ENCODE measurements around the gene RAB6B. TPM values are rescaled to one million over a fixed set of nuclear protein-coding genes. Genes with fewer than 3 reads are reported as not detected.

Gene RAB6B
- total and polyA plus RNA-seq, 2 experiments from 2014 or later, result 2.6 to 9.1 TPM

DNA sequence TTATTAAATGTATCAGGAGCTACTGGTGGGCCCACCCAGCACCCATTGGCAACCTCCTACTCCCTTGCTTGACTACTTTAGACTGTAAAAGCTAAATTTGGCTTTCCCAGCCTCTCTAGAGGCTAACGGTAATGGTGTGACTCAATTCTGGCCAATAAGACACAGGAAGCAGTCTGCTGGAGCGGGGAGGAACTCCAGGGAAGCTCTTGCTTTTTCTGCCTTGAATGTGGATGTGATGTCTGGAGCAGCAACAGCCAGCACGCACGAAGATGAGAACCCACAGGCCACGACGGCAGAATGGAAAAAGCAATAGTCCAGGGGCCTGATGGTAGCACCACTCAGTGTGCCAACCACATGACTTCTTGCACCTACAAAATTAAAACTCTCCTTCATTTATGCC is 39.9 kb downstream of the RAB6B start:
- TF ChIP-seq, protein P1, sequence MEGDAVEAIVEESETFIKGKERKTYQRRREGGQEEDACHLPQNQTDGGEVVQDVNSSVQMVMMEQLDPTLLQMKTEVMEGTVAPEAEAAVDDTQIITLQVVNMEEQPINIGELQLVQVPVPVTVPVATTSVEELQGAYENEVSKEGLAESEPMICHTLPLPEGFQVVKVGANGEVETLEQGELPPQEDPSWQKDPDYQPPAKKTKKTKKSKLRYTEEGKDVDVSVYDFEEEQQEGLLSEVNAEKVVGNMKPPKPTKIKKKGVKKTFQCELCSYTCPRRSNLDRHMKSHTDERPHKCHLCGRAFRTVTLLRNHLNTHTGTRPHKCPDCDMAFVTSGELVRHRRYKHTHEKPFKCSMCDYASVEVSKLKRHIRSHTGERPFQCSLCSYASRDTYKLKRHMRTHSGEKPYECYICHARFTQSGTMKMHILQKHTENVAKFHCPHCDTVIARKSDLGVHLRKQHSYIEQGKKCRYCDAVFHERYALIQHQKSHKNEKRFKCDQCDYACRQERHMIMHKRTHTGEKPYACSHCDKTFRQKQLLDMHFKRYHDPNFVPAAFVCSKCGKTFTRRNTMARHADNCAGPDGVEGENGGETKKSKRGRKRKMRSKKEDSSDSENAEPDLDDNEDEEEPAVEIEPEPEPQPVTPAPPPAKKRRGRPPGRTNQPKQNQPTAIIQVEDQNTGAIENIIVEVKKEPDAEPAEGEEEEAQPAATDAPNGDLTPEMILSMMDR (IDR thresholded peaks at IDR 0.05; ENCODE audit: poor library complexity), result no peak
- TF ChIP-seq EZH2phosphoT487 (IDR thresholded peaks at IDR 0.05; ENCODE audit: low read depth, severe bottlenecking, unreplicated experiment) (no peak), EZH2 (IDR thresholded peaks at IDR 0.05; ENCODE audit: borderline replicate concordance) (no peak)
- Histone ChIP-seq H3K4me2 (no peak overlapping the region), H3K9me2 (replicated peaks; ENCODE audit: insufficient read depth) (no peaks in the 10 kb centered on the region), H3K27ac (no peak overlapping the region), H3K9me3 (ENCODE audit: low read depth) (no peaks in the 10 kb centered on the region), H3K36me3 (replicated peaks; ENCODE audit: insufficient read depth, low read depth) (no peaks in the 10 kb centered on the region), H3K27me3 (no peaks in the 10 kb centered on the region), H3K4me1 (ENCODE audit: insufficient read depth) (no peaks in the 10 kb centered on the region), H3K79me2 (no peaks in the 10 kb centered on the region), H4K20me1 (ENCODE audit: insufficient read depth, poor library complexity, severe bottlenecking) (no peaks in the 10 kb centered on the region), H3K4me3 (no peak overlapping the region), H2AFZ (no peak overlapping the region)
- 89% methylated on average over 6 of the region's 6 CpGs for WGBS (ENCODE audit: low lambda C conversion rate, missing lambda C conversion rate)
- no peak for DNase-seq (ENCODE audit: low spot score)

DNA sequence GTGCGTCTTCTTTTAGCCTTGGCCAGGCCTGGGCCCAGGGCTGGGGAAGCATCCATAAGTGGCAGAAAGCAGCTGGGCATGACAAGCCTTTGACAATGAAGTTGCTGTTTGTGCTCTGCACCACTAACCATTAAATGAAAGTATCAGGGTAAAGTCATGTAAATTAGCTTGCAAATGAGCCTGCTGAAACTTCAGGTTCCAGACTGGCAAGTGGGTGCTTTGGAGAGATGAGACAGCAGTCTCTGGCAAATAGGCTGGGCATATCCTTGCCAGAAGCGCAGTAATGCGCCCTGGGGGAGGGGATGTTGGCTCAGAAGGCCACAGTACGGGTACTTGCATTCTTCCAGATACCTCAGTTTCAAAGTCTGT is 40.7 kb downstream of the RAB6B start:
- no peaks in the 10 kb centered on the region for H3K9me3 ChIP-seq (ENCODE audit: low read depth)
- DNase-seq (ENCODE audit: low spot score), result no peak
- no peak overlapping the region for H3K4me2 ChIP-seq
- no peaks in the 10 kb centered on the region for H3K27me3 ChIP-seq
- 90% methylated on average over 4 of the region's 4 CpGs for WGBS (ENCODE audit: low lambda C conversion rate, missing lambda C conversion rate)
- no peak overlapping the region for H3K27ac ChIP-seq
- H3K36me3 ChIP-seq (replicated peaks; ENCODE audit: insufficient read depth, low read depth), result no peaks in the 10 kb centered on the region
- H3K4me3 ChIP-seq, result no peak overlapping the region
- no peak overlapping the region for H2AFZ ChIP-seq
- no peaks in the 10 kb centered on the region for H3K79me2 ChIP-seq
- TF ChIP-seq, protein P1 (IDR thresholded peaks at IDR 0.05; ENCODE audit: poor library complexity), result no peak
- no peak for TF ChIP-seq EZH2 (IDR thresholded peaks at IDR 0.05; ENCODE audit: borderline replicate concordance)
- no peak for TF ChIP-seq EZH2phosphoT487 (IDR thresholded peaks at IDR 0.05; ENCODE audit: low read depth, severe bottlenecking, unreplicated experiment)
- H3K4me1 ChIP-seq (ENCODE audit: insufficient read depth), result no peaks in the 10 kb centered on the region
- no peaks in the 10 kb centered on the region for H3K9me2 ChIP-seq (replicated peaks; ENCODE audit: insufficient read depth)
- no peaks in the 10 kb centered on the region for H4K20me1 ChIP-seq (ENCODE audit: insufficient read depth, poor library complexity, severe bottlenecking)

DNA sequence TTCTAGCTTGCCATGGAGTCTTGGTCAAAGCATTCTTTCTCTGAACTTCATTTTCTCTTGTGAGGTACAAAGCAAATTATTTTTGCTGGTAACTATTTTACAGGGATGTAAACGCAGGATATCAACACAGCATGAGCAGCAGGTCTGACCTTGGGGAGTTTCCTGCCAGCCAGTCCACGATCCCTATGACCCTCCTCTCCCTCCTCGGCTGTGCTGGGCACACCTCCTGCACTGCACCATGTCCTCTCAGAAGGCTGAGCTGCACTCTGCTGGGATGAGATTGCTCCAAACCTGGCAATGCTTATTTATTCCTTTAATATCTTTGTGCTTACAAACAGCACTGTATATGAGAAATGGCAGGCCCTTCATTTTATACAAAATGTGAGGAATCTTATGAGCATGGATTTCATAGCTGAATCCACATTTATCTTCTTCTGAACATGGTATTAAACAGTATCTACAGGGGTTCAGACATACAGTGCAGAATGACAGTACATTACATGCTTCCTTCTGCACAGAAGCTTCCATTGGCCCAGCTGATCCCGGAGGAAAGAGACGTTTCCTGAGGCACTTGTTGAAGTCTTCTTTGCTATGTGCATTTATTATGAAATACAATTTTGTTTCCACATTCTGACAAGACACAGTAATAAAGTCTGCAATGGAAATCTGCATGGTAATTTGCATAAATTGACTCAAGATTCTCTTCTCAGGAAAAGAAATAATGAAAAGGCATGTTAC is 41.2 kb downstream of the RAB6B start:
- Histone ChIP-seq H3K9me2 (replicated peaks; ENCODE audit: insufficient read depth) (no peaks in the 10 kb centered on the region), H3K4me1 (ENCODE audit: insufficient read depth) (no peaks in the 10 kb centered on the region), H3K36me3 (replicated peaks; ENCODE audit: insufficient read depth, low read depth) (no peaks in the 10 kb centered on the region), H3K27ac (no peak overlapping the region), H3K4me2 (no peak overlapping the region), H3K4me3 (no peak overlapping the region), H3K27me3 (no peaks in the 10 kb centered on the region), H3K79me2 (no peaks in the 10 kb centered on the region), H3K9me3 (ENCODE audit: low read depth) (no peaks in the 10 kb centered on the region), H2AFZ (no peak overlapping the region), H4K20me1 (ENCODE audit: insufficient read depth, poor library complexity, severe bottlenecking) (no peaks in the 10 kb centered on the region)
- no peak for TF ChIP-seq EZH2phosphoT487 (IDR thresholded peaks at IDR 0.05; ENCODE audit: low read depth, severe bottlenecking, unreplicated experiment)
- TF ChIP-seq, protein P1 (IDR thresholded peaks at IDR 0.05; ENCODE audit: poor library complexity), result no peak
- WGBS (ENCODE audit: low lambda C conversion rate, missing lambda C conversion rate), result 83% methylated on average over 5 of the region's 5 CpGs
- DNase-seq (ENCODE audit: low spot score), result no peak
